NK-92 (cell line): ENCODE measurements around the gene FAM180B.
"Not testable (repeated sequence)": the region's sequence is repeated elsewhere in the genome, so short reads cannot be mapped to it uniquely, and the experiment has no call there.

Experiments
- DNase-seq: peaks from one replicate; lab custom pipeline; 2025; ENCODE audit not compliant: unreplicated experiment; lab: John Stamatoyannopoulos, UW

The FAM180B gene

DNA sequence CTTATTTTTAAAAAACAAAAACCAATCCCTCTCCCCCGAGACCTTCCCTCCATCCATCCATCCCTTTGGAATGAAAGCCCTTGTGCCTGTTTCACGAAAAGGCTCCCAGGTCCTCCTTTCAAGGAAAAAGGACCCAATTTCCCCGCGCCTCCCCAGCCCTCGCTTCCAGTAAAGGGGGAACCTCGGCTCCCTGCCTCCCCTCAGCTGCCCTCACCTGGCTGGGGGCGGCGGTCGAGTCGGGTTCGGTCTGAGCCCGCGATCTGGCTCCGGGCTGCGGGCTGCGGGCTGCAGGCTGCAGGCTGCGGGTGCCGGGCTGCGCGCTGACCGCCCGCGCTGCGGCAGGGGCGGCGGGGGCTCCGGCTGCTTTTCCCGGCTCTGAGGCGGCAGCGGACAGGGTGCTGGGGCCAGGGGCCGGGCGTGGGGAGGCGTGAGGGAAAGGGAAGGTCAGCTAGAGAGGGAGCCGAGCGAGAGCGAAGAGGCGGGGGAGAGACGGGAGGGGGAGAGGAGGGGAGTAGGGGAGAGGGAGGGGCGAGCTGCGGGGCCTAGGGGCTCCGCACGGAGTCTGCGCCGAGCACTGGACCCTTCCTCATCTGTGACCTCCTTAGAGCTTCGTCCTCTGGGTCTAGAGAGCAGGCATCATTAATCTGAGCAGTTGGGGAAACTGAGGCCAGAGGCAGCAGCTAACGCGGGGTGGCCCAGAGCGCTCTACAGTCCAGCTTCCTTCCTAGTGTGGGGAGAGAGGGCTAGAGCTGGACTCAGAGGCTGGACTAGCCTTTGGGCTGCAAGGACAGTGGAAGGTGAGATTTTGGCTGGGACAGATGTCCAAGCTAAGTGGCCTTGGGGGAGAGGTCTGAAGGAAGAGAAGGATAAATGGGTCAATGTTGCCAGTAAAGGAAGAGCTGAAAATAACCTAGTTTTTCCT, 7.7 kb downstream of the FAM180B start, which contains the start of gene C1QTNF4:
Gene C1QTNF4, minus strand, starts transcription at position 478 of the 922 bp plus-strand sequence. CDS start 3,601 bp downstream, outside the sequence.
- DNase-seq: no peak

DNA sequence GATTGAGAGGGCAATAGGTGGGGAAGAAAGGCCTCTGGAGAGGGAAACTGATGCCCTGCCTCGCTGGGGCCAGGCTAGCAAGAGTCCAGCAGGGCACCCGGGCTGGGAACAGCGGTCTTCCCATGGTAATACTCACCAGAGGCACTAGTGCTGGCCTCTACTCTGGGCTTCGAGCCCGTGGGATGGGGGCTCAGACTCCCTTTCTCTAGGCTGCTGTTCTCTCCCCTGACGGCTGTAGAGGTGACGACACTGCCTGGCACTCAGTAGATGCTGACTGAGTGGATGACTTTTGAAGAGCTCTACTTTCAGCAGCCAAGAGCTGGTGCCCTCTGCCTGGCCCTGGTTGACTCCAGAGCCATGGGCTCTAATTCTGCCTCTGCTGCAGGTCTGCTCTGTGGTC, 8.6 kb downstream of the FAM180B start:
- DNase-seq: no peak

DNA sequence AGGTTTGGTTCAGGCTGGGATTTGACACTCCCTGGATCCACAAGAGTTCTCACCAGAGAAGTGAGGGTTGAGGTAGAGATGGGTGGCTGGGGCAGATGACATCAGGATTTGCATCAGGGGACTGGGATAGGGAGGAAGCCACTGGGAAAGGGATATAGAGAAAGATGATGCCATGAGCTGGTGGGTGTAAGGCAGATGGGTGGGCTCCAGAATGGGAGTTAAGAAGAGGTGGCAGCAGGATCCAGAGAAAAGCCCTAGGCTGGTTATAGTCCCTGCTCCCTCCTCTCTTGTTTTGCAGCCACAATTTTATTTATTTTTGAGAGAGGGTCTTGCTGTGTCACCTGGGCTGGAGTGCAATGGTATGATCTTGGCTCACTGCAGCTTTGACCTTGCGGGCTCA, 9.5 kb downstream of the FAM180B start:
- no peak for DNase-seq

DNA sequence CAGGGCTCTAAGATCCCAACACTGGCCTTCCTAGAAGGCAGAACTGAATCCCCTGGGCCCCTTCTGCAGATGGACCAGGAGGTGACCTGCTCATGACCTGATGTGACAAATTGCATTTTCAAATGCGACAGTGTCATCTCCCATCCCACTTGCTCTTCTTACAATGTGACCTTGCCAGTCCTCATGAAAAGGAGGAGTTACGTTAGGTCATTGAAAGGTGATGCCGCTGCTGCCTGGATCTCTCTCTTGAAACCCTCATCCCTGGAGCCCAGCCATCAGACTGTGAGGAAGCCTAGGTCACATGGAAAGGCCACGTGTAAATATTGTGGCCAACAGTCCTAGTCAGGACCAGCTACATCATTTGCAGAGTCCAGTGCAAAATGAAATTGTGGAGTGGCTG, 13.4 kb downstream of the FAM180B start:
- DNase-seq: no peak

DNA sequence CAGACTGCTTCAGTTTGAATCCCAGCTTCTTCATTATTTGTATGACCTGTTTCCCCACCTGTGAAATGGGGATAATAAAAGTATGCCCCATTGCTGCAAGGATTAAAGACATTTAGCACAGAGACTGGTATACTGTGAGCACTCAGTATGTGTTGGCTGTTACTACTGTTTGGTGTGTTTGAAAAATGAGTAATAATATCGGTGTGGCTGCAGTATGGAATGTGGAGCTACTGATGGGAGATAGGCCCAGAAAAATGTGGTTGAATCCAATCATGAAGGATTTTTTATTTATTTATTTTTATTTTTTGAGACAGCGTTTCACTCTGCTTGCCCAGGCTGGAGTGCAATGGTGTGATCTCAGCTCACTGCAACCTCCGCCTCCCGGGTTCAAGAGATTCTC, 16.8 kb downstream of the FAM180B start:
- no peak for DNase-seq

DNA sequence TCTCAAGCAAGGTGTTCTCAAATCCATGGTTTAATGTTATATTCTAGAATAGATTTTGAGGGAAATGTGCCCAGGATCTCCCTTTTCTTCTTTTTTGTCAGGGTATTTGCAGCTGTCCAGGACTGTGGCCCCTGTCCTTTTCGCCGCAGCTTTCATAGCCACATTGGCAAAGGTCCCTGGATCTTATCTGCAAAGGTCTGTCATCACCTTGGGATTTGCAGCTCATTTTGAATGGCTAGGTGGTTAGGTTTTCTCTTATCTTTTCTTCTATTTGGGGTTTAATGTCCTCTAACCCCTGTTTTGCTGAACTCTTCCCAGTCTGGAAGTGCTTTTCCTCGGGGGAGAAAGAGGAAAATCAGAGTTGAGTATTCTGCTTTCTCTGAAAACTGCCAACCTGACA, 19.4 kb downstream of the FAM180B start:
- DNase-seq: no peak

DNA sequence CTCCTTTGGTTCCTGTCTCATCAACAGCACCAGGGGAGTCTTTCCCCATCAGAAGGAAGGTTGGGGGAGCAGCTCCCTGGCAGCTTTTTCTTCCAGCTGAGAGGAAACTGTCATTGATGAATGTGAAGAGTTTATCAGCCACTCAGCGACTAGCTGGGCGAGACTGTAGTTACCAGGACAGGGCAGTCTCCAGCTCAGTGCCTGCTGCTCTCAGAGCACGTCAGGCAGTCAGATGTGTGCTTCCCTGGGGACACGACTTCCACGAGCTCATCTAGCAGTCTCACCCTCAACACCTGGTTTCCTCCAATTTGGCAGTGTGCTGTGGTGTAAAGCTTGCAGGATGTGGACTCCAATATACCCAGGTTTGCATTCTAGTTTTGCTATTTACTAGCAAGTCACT, 20.3 kb downstream of the FAM180B start:
- DNase-seq: no peak

DNA sequence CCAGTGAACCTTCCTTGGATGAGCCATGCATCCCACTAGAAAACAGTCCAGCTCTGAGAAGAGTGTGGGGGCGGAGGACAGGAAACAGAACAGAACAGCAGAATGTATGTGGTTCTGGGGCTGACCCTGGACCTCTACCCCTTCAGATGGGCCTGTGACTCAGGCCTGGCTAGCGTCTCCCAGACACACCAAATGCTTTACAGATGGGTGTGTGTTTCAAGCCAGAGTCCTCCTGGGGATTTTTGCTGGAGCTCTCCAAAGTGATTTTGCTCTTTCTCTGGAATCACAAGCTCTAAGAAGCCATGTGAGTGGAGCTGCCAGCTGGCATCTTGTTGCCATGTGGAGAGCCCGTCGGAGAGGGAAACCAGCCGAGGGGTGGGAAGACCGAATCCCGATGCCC, 20.9 kb downstream of the FAM180B start:
- no peak for DNase-seq

DNA sequence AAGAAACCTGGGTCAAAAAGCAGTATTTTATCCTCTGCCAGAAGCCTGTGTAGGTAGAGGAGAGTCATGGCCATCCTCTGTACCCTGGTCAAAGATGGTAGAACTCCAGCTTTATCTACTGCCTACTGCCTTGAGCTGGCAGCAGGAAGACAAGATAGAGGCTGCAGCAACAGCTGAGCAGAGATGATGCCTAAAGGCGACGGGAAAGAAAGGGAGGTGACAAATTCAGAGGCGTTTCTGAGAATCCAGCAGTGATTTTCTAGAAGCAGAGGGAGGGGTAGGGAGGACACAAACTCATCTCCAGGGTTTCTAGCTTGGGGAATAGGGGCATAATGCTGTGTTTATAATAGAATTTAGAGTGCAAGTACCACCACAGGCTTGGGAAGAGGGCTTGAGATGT, 23.2 kb downstream of the FAM180B start:
- no peak for DNase-seq

DNA sequence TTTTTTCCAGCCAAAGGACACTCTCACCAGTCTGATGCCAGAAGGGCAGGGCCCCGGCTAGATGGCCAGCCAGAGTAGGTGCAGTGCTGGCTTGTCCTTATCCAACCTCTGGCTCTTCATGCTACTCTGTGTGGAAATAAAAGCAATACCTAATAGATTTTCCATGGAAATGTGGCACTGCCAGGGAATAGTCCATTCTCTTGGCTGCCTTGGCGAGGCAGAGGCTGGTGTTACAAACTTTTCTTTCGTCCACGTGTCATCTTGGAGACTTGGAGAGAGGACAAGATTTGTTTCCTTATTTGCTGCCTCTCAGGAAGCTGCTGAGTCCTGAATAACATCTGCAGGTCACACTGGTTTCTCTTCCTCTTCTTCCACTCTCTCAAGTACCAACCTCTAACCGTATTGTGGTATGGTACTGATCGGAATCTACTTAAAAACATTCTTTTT, 24.9 kb downstream of the FAM180B start:
- no peak for DNase-seq

DNA sequence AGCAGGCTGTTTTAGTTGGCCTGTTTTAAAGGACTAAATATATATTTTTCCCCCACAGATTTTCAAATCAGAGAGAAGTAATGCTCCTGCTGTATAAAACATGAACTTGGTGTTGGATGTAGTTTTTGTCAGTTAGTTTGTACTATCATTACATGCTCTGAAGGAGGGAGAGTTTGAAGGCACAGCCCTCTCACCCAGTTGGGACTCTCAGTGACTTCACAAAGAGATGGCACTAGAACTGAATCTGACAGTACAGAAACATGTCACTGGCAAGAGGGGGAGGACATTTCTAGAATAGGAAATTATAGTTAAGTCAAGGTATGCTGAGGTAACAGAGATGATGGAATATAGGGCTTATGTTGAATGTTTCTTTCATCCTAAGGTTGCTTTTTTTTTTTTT, 28.8 kb downstream of the FAM180B start:
- no peak for DNase-seq

DNA sequence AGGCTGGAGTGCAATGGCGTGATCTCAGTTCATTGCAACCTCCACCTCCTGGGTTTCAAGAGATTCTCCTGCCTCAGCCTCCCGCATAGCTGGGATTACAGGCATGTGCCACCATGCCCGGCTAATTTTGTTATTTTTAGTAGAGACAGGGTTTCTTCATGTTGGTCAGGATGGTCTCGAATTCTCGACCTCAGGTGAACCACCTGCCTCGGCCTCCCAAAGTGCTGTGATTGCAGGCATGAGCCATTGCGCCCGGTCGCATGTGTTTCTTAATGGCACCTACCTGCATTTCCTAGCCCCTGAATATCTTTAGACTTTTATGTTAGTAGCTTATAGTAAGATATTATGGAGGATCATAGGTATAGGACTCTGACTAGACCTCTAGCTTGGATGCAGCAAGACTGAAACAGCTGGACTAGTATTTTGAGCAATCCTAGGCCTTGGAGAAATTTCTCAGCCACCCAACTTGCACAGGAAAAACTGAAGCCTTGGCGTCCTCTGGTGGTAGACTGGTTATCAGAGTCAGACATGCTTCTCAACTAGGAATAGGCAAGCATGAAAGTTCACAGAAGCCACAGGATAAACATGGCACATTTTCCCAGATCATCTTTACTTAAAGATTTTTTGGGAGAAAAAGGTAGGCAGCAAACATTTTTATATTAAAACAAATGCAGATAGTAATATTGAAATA, 30.4 kb downstream of the FAM180B start:
- DNase-seq: no peak

DNA sequence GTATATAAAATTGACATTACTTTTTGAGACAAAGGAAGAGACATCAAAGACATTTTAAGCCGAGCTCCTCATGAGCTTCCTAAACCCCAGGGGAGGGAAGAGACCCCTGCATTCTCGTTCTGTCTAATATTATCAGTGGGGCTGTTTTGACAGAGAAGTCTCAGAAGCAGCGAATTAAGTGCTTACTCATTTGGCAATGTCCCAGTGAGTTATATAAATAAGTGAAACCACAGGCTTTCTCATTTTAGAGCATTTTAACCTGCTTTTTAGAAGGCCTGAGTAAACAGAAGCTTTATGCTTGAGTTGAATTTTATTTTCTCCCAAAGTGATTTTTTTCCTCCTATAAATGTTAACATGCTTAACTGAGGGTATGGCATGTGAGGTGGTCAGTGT, 30.9 kb downstream of the FAM180B start:
- DNase-seq: no peak

DNA sequence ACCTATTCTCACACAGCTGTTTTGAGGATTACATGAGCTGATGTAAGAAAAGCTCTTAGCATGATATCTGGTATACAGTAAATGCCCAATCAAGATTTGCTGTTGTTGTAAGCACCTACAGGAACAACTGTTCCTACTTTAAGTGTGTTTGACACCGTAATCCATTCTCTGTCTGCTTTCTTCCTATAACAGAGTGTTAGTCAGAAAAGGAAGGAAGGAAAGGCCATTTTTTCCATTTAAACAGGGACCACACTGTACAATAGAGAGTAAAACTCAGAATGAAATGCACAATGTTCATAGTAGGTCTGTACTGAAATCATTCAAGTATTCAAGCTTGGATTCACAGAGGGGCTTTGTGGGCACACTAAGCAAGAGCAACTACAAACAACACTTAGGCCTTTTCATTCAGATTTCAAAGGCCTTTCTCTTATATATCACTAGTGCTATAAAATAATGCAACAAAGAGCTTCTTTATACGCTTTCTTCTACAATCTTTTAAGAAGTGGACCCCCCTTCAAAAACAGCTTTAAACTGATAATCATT, 34.4 kb downstream of the FAM180B start:
- DNase-seq: no peak

DNA sequence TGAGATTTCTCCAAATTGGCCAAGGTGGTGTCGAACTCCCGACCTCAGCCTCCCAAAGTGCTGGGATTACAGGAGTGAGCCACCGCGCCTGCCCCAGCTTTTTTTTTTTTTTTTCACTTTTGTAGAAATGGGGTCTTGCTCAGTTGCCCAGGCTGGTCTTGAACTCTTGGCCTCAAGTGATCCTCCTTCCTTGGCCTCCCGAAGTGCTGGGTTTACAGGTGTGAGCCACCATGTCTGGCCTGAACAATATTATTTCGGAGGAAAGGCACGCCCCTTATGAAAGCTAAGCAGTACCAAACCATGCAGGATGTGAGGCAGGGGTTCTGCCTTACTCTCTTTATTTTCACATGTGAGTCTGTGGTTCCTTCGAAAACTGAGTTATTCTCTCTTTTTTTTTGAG, 39.8 kb downstream of the FAM180B start:
- DNase-seq: no peak

DNA sequence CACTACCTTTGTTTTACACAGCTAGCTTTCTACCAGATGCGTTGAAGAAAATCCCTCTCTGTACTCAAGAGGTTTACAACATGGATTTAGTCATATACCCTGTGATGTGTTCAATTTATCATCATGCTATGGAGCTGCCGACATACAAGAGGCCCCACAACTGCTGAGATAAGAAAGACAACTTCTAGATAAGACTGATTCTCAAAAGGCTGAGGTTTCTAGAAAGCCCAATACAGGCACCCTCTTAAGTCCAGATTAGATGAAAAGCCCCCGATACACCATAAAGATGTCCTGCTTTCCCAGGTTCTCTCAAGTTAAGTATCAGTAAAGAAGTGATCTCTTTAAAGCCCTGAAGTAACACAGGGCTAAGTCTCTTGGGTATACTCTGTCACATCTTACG, 41.5 kb downstream of the FAM180B start:
- no peak for DNase-seq

DNA sequence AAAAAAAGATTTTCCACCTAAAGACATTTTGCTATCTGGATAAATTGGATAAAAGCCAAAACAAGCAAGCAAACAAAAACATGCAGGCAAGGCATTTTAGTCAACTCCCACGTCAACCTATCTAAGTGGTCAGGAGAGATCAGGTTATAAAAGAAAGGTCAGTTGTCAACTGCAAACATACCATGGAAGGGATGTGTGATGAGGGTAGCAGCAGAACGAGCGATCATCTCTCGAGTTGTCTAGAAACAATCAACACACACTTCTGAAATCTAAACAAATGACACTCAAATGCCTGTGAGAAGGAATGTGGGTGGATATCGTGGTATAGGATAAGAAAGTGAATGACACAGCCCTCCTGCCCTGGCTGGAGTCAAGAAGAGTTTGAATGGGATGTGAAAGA, 45.0 kb downstream of the FAM180B start:
- DNase-seq: no peak

DNA sequence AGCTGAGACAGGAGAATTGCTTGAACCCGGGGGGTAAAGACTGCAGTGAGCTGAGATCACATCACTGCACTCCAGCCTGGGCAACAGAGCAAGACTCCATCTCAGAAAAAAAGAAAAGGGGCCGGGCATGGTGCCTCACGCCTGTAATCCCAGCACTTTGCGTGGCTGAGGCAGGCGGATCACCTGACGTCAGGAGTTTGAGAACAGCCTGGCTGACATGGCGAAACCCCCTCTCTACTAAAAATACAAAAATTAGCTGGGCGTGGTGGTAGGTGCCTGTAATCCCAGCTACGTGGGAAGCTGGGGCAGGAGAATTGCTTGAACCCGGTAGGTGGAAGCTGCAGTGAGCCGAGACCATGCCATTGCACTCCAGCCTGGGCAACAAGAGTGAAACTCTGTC, 49.9 kb downstream of the FAM180B start:
- DNase-seq: not testable (repeated sequence)
